SK-N-SH treated with all-trans-retinoic acid at 6 μM for 48 hours (cell line): Measurements from ENCODE around the gene RGL4.

ENCODE experiments used
- ATAC-seq: fragments of 200-7000 bp; cut with Tn5 transposase; 3 replicates; pipeline ENCODE4 v1.9.1; 2020; ENCODE audit warnings: mild to moderate bottlenecking, moderate library complexity
- ARNTL ChIP-seq: fragments of 450-650 bp; formaldehyde crosslinking; IDR thresholded peaks from 2 replicates; pipeline ENCODE4 v1.5.0; 2020; ENCODE audit warnings: low read depth, mild to moderate bottlenecking, moderate library complexity, borderline replicate concordance
- BACH2 ChIP-seq: fragments of 250-450 bp; sonication (Bioruptor Pico); IDR thresholded peaks from 2 replicates; pipeline ENCODE4 v1.9.0; 2021; ENCODE audit warnings: mild to moderate bottlenecking, borderline replicate concordance
- CSDC2 ChIP-seq: fragments of 250-450 bp; sonication (Bioruptor Pico); IDR thresholded peaks from 2 replicates; pipeline ENCODE4 v1.5.0; 2020; ENCODE audit warnings: mild to moderate bottlenecking, moderate library complexity
- ESRRG ChIP-seq: fragments of 250-450 bp; sonication (Bioruptor Pico); IDR thresholded peaks from 2 replicates; pipeline ENCODE4 v1.6.1; 2021; ENCODE audit warnings: mild to moderate bottlenecking
- GLIS3 ChIP-seq: fragments of 250-450 bp; sonication (Bioruptor Pico); IDR thresholded peaks from 2 replicates; pipeline ENCODE4 v1.5.0; 2020; ENCODE audit warnings: mild to moderate bottlenecking, moderate library complexity
- OSR1 ChIP-seq: fragments of 250-450 bp; sonication (Bioruptor Pico); IDR thresholded peaks from 2 replicates; pipeline ENCODE4 v1.8.0; 2022; ENCODE audit warnings: moderate library complexity, mild to moderate bottlenecking, inconsistent platforms
- PPARA ChIP-seq: fragments of 250-450 bp; sonication (Bioruptor Pico); IDR thresholded peaks from 2 replicates; pipeline ENCODE4 v1.5.0; 2020; ENCODE audit warnings: mild to moderate bottlenecking, borderline replicate concordance
- RARB ChIP-seq: fragments of 250-450 bp; sonication (Bioruptor Pico); IDR thresholded peaks from 2 replicates; pipeline ENCODE4 v1.8.0; 2021; ENCODE audit warnings: mild to moderate bottlenecking, moderate library complexity
- SNAI2 ChIP-seq: fragments of 250-450 bp; sonication (Bioruptor Pico); IDR thresholded peaks from 2 replicates; pipeline ENCODE4 v1.5.0; 2020; ENCODE audit warnings: mild to moderate bottlenecking, moderate library complexity
- TCF4 ChIP-seq: fragments of 250-450 bp; sonication (Bioruptor Pico); IDR thresholded peaks from 2 replicates; pipeline ENCODE4 v1.8.0; 2021; ENCODE audit warnings: mild to moderate bottlenecking, moderate library complexity, borderline replicate concordance
- TOX ChIP-seq: fragments of 250-450 bp; sonication (Bioruptor Pico); IDR thresholded peaks from 2 replicates; pipeline ENCODE4 v1.8.0; 2021; ENCODE audit warnings: mild to moderate bottlenecking, moderate library complexity, borderline replicate concordance
- ZC3H10 ChIP-seq: fragments of 250-450 bp; sonication (Bioruptor Pico); IDR thresholded peaks from 2 replicates; pipeline ENCODE4 v1.5.1; 2021; ENCODE audit warnings: mild to moderate bottlenecking, moderate library complexity
- ZFP3 ChIP-seq: fragments of 250-450 bp; sonication (Bioruptor Pico); IDR thresholded peaks from 2 replicates; pipeline ENCODE4 v1.5.0; 2020; ENCODE audit warnings: mild to moderate bottlenecking, moderate library complexity
- ZFP30 ChIP-seq: fragments of 450-650 bp; formaldehyde crosslinking; IDR thresholded peaks from 2 replicates; pipeline ENCODE4 v1.5.0; 2022; ENCODE audit warnings: mild to moderate bottlenecking, moderate library complexity
- ZNF565 ChIP-seq: fragments of 450-650 bp; formaldehyde crosslinking; conservative IDR thresholded peaks from 2 replicates; pipeline ENCODE4 v1.5.0; 2020; ENCODE audit warnings: low read depth, mild to moderate bottlenecking, moderate library complexity
- ZNF70 ChIP-seq: fragments of 450-650 bp; formaldehyde crosslinking; IDR thresholded peaks from 2 replicates; pipeline ENCODE4 v1.5.0; 2020; ENCODE audit warnings: mild to moderate bottlenecking, moderate library complexity
- ZNF8 ChIP-seq: fragments of 450-650 bp; formaldehyde crosslinking; IDR thresholded peaks from 2 replicates; pipeline ENCODE4 v1.5.0; 2020; ENCODE audit warnings: mild to moderate bottlenecking, moderate library complexity
- TF ChIP-seq, protein P1 (sequence below): fragments of 250-450 bp; sonication (Bioruptor Pico); IDR thresholded peaks from 2 replicates; pipeline ENCODE4 v1.8.0; 2021; ENCODE audit warnings: low read depth, mild to moderate bottlenecking, moderate library complexity, borderline replicate concordance
- TF ChIP-seq, protein P2 (sequence below): fragments of 250-450 bp; sonication (Bioruptor Pico); IDR thresholded peaks from 2 replicates; pipeline ENCODE4 v1.8.0; 2020; ENCODE audit warnings: mild to moderate bottlenecking, moderate library complexity, borderline replicate concordance
- TF ChIP-seq, protein P3 (sequence below): fragments of 250-450 bp; sonication (Bioruptor Pico); IDR thresholded peaks from 2 replicates; pipeline ENCODE4 v1.5.1; 2020; ENCODE audit warnings: low read depth, mild to moderate bottlenecking, moderate library complexity
- TF ChIP-seq, protein P4 (sequence below): fragments of 250-450 bp; sonication (Bioruptor Pico); IDR thresholded peaks from 2 replicates; pipeline ENCODE4 v1.5.0; 2020; ENCODE audit warnings: mild to moderate bottlenecking, moderate library complexity

Gene RGL4

DNA sequence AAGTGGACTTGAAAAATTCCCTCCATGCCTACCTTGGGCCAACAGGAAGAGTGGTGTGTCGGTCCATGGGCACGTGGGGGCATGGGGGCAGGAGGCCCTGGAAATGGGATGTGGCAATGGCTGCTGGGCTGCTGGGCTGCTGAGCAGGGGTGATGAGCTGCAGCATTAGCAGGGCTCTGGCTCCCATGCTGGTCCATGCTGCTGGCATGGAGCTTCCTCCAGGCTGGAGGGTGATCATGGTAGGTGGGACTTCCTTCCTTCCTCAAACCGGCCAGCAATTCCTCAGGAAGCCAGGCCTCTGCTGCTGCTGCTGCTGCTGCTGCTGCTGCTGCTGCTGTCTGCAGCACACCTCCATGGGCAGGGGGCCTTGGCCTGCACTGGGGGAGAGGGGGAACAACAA is 4.3 kb downstream of the RGL4 start:
- TF ChIP-seq, protein P1, sequence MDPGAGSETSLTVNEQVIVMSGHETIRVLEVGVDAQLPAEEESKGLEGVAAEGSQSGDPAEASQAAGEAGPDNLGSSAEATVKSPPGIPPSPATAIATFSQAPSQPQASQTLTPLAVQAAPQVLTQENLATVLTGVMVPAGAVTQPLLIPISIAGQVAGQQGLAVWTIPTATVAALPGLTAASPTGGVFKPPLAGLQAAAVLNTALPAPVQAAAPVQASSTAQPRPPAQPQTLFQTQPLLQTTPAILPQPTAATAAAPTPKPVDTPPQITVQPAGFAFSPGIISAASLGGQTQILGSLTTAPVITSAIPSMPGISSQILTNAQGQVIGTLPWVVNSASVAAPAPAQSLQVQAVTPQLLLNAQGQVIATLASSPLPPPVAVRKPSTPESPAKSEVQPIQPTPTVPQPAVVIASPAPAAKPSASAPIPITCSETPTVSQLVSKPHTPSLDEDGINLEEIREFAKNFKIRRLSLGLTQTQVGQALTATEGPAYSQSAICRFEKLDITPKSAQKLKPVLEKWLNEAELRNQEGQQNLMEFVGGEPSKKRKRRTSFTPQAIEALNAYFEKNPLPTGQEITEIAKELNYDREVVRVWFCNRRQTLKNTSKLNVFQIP (CRISPR knock-in tag) = no peak
- TF ChIP-seq, protein P2, sequence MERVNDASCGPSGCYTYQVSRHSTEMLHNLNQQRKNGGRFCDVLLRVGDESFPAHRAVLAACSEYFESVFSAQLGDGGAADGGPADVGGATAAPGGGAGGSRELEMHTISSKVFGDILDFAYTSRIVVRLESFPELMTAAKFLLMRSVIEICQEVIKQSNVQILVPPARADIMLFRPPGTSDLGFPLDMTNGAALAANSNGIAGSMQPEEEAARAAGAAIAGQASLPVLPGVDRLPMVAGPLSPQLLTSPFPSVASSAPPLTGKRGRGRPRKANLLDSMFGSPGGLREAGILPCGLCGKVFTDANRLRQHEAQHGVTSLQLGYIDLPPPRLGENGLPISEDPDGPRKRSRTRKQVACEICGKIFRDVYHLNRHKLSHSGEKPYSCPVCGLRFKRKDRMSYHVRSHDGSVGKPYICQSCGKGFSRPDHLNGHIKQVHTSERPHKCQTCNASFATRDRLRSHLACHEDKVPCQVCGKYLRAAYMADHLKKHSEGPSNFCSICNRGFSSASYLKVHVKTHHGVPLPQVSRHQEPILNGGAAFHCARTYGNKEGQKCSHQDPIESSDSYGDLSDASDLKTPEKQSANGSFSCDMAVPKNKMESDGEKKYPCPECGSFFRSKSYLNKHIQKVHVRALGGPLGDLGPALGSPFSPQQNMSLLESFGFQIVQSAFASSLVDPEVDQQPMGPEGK (CRISPR knock-in tag) = no peak
- TF ChIP-seq ZNF565 (CRISPR knock-in tag) (no peak), ZNF8 (CRISPR knock-in tag) (no peak), RARB (no peak), PPARA (no peak), ZFP3 (CRISPR knock-in tag) (no peak), CSDC2 (no peak), ZNF70 (CRISPR knock-in tag) (no peak), ESRRG (CRISPR knock-in tag) (no peak), OSR1 (CRISPR knock-in tag) (no peak), GLIS3 (no peak), SNAI2 (CRISPR knock-in tag) (no peak)
- TF ChIP-seq, protein P3, sequence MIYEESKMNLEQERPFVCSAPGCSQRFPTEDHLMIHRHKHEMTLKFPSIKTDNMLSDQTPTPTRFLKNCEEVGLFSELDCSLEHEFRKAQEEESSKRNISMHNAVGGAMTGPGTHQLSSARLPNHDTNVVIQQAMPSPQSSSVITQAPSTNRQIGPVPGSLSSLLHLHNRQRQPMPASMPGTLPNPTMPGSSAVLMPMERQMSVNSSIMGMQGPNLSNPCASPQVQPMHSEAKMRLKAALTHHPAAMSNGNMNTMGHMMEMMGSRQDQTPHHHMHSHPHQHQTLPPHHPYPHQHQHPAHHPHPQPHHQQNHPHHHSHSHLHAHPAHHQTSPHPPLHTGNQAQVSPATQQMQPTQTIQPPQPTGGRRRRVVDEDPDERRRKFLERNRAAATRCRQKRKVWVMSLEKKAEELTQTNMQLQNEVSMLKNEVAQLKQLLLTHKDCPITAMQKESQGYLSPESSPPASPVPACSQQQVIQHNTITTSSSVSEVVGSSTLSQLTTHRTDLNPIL (CRISPR knock-in tag) = no peak
- TF ChIP-seq, protein P4, sequence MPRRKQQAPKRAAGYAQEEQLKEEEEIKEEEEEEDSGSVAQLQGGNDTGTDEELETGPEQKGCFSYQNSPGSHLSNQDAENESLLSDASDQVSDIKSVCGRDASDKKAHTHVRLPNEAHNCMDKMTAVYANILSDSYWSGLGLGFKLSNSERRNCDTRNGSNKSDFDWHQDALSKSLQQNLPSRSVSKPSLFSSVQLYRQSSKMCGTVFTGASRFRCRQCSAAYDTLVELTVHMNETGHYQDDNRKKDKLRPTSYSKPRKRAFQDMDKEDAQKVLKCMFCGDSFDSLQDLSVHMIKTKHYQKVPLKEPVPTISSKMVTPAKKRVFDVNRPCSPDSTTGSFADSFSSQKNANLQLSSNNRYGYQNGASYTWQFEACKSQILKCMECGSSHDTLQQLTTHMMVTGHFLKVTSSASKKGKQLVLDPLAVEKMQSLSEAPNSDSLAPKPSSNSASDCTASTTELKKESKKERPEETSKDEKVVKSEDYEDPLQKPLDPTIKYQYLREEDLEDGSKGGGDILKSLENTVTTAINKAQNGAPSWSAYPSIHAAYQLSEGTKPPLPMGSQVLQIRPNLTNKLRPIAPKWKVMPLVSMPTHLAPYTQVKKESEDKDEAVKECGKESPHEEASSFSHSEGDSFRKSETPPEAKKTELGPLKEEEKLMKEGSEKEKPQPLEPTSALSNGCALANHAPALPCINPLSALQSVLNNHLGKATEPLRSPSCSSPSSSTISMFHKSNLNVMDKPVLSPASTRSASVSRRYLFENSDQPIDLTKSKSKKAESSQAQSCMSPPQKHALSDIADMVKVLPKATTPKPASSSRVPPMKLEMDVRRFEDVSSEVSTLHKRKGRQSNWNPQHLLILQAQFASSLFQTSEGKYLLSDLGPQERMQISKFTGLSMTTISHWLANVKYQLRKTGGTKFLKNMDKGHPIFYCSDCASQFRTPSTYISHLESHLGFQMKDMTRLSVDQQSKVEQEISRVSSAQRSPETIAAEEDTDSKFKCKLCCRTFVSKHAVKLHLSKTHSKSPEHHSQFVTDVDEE (CRISPR knock-in tag) = no peak
- no peak for ATAC-seq

DNA sequence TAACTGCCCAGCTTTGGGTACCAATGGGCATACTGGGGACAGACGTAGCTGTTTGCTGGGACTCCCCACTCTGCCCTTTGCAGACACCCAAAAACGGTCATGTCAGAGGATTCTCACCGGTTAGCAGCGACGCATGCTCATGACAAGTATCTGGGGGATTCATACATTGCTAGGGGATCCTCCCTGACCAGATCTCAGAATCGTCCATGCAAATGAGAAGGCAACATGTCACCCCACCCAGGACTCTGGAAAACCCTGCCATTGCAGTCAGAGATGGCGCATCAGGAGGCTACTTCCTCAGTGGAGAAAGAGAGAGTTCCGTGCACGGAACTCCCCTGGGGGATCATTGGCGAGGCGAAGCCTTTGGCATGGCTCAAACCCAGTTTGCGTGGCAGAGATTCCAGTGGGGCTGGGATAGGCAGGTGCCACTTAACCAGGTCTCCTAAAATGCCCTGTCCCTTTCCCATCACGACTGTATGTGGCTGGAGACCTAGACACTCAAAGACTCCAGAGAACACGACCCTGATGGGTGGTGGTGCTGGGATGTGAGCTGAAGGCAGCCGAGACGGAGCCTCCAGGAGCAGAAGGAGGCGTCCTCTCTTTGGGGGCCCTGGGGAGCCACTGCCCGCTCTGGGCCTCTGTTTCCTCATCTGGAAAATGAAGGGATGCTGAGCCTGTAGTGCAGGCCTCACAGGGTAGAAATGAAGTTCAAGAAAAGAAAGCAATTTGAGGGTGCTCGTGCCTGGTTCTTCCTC is 4.9 kb downstream of the RGL4 start:
- TF ChIP-seq, protein P1 (CRISPR knock-in tag) = no peak
- TF ChIP-seq TOX (CRISPR knock-in tag) (no peak), ESRRG (CRISPR knock-in tag) (no peak), ZNF70 (CRISPR knock-in tag) (no peak), CSDC2 (no peak), GLIS3 (no peak), OSR1 (CRISPR knock-in tag) (no peak), ZC3H10 (no peak), ZFP30 (no peak), BACH2 (CRISPR knock-in tag) (no peak), ARNTL (no peak), TCF4 (CRISPR knock-in tag) (no peak), RARB (no peak), SNAI2 (CRISPR knock-in tag) (no peak), ZNF565 (CRISPR knock-in tag) (no peak), ZFP3 (CRISPR knock-in tag) (no peak), PPARA (no peak)
- TF ChIP-seq, protein P4 (CRISPR knock-in tag) = no peak
- TF ChIP-seq, protein P3 (CRISPR knock-in tag) = no peak
- TF ChIP-seq, protein P2 (CRISPR knock-in tag) = no peak
- TF ChIP-seq, all 23 proteins: peak for 0
- ATAC-seq = no peak
